IMR-90 (cell line): ENCODE measurements around the gene SLC37A4.

Source experiments
- BHLHE40 ChIP-seq: fragments of 150-350 bp; IDR thresholded peaks from 2 replicates; pipeline ENCODE4 v1.6.1; 2016; ENCODE audit warnings: mild to moderate bottlenecking, low read depth, low read length
- CEBPB ChIP-seq: IDR thresholded peaks from 2 replicates; pipeline ENCODE4 v1.6.1; 2012; ENCODE audit warnings: low read depth, low read length, improper control_type of control experiment
- CHD1 ChIP-seq: IDR thresholded peaks from 2 replicates; pipeline ENCODE4 v1.6.1; 2012; ENCODE audit warnings: low read depth, low read length, improper control_type of control experiment
- CTCF ChIP-seq: conservative IDR thresholded peaks from 2 replicates; pipeline ENCODE4 v1.5.1; 2012; ENCODE audit warnings: mild to moderate bottlenecking, low read depth, low read length, improper control_type of control experiment
- MAFK ChIP-seq: IDR thresholded peaks from 2 replicates; pipeline ENCODE4 v1.6.1; 2012; ENCODE audit warnings: low read depth, low read length, improper control_type of control experiment
- MXI1 ChIP-seq: IDR thresholded peaks from 2 replicates; pipeline ENCODE4 v1.6.1; 2012; ENCODE audit warnings: low read depth, mild to moderate bottlenecking, low read length, moderate library complexity, borderline replicate concordance
- NFE2L2 ChIP-seq: fragments of 150-350 bp; IDR thresholded peaks from 2 replicates; pipeline ENCODE4 v1.6.1; 2016; ENCODE audit warnings: low read depth, mild to moderate bottlenecking, low read length
- POLR2A ChIP-seq: IDR thresholded peaks from 2 replicates; pipeline ENCODE4 v1.6.1; 2012; ENCODE audit warnings: mild to moderate bottlenecking, low read depth, low read length
- RAD21 ChIP-seq: IDR thresholded peaks from 2 replicates; pipeline ENCODE4 v1.6.1; 2012; ENCODE audit warnings: low read length, improper control_type of control experiment
- SMC3 ChIP-seq: fragments of 150-350 bp; IDR thresholded peaks from 2 replicates; pipeline ENCODE4 v1.6.1; 2016; ENCODE audit warnings: low read depth, mild to moderate bottlenecking, antibody characterized with exemption, low read length, moderate library complexity
- USF2 ChIP-seq: fragments of 150-350 bp; IDR thresholded peaks from 2 replicates; pipeline ENCODE4 v1.6.1; 2017; ENCODE audit warnings: mild to moderate bottlenecking, antibody characterized with exemption, low read length, low read depth

GRCh38 chr11:119030329-119031047, at the start of gene SLC37A4:
- TF ChIP-seq CTCF (peak; percentile 95), RAD21 (peak; percentile 54; the same call in 1 of the 2 replicates), MXI1 (peak; percentile 90; the same call in 1 of the 2 replicates), POLR2A (no peak), NFE2L2 (no peak), CHD1 (no peak), MAFK (no peak), BHLHE40 (peak; percentile 47; the same call in 1 of the 2 replicates), CEBPB (peak; percentile 1; the same call in 1 of the 2 replicates), USF2 (peak; percentile 86), SMC3 (peak; percentile 52; the same call in 1 of the 2 replicates)
